ENCODE data around the gene DNM3.

DNM3 gene

DNA sequence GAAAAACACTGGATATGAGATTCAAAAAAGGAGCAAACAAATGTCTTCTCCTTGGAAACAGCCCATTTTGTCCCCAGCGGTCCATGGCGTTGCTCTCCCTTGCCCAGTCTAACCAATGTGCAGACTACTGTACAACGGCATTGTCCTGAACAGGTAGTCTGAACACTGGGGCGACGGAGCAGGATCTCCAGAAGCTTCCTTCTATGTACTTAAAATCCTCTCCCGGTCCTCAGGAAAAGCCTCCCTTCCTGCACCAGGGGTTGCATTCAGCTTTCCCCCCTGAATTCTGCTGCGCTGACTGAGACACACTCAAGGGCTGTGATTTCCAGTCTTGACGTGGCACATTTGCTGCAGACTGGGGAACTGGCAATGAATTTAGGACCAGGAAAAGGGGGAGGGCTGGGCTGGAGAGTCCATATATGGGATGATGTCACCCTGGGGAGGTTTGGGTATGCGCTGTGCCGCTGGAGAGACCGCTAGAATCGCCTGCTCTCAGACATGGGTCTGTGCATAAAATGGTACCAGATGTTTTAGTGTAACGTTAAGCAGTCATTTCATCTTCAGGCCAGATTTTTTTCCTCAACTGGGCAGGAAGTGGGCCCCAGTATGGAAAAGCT is 303.3 kb downstream of the DNM3 start:
- FAIRE-seq (no peak), DNase-seq (ENCODE audit: insufficient read length, low spot score) (no peak)
- no peak for TF ChIP-seq CTCF (IDR thresholded peaks at IDR 0.05; ENCODE audit: insufficient read depth, missing control alignments)

DNA sequence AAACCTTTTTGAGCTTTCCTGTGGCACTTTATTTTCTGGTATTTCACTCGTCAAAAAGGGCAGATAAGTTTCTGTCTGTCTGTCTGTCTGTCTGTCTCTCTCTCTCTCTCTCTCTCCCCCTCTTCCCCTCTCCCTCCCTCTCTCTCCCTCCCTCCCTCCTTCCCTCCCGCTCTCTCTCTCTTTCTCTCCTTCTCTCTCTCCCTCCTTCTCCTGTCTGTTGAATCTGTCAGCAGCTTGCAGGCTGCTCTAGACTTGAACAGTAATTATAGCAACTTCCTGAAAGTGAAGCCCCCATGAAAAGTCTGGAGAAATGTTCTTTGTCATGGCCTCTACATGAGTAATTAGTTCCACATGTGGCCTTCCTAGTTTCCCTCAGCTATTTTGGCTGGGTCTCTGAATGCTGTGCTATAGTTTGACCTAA is 303.9 kb downstream of the DNM3 start:
- no peak for TF ChIP-seq CTCF (IDR thresholded peaks at IDR 0.05; ENCODE audit: insufficient read depth, missing control alignments)
- DNase-seq (ENCODE audit: insufficient read length, low spot score): no peak
- FAIRE-seq: no peak

DNA sequence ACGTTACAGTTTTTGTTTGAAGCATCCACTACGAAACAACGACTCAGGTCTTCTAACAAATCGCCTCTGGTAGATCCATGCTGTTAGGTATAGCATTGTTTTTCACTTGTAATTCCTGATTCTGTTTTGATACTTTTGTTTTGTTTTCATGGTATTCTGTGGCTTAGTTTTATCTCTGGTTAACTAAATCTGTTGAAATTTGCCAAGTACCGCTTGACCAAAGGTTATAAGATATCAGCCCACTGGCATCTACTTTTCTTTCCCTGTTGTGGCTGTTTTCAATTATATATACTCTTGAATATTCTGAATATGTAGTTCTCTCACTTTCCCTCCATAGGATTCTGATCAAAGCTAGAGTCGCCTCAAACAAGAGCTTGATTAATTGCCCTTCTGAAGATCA is 304.4 kb downstream of the DNM3 start:
- no peak for FAIRE-seq
- TF ChIP-seq CTCF (IDR thresholded peaks at IDR 0.05; ENCODE audit: insufficient read depth, missing control alignments): no peak

GRCh38 chr1:172146141-172146850 is 305.0 kb downstream of the DNM3 start:
- TF ChIP-seq CTCF (IDR thresholded peaks at IDR 0.05; ENCODE audit: insufficient read depth, missing control alignments): no peak
- no peak for FAIRE-seq
- no peak for DNase-seq (ENCODE audit: insufficient read length, low spot score)

More for the DNA sequence above, 304.4 kb downstream of the DNM3 start:
- no peak for DNase-seq (ENCODE audit: insufficient read length, low spot score)

- FAIRE-seq: peak; percentile 61
- no peak for TF ChIP-seq CTCF (IDR thresholded peaks at IDR 0.05; ENCODE audit: insufficient read depth, missing control alignments)
- DNase-seq (ENCODE audit: insufficient read length, low spot score): no peak
These were observed 306.2 kb downstream of the DNM3 start for GRCh38 chr1:172147541-172147940.

GRCh38 chr1:172148213-172148612 is 306.9 kb downstream of the DNM3 start:
- DNase-seq (ENCODE audit: insufficient read length, low spot score) (no peak), FAIRE-seq (no peak)
- TF ChIP-seq CTCF (IDR thresholded peaks at IDR 0.05; ENCODE audit: insufficient read depth, missing control alignments): no peak

DNA sequence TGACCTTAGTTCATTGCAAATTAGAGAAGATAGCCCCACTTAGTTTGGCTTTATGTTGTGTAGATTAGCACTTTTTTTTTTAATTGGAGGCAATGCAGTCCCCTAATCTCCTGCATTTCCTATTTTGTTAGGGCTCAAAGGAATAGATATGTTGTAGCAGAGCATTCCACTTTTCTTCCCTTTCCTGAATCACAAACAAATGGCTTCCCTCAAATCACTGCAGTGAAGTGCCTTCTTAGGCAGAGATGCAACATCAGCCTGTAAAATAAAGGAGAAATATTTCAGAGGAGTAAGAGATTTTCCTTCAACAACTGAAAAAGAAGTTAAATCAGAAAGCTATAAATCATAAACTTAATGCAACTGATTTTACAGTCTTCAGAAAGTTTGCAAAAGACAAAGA is 307.4 kb downstream of the DNM3 start:
- FAIRE-seq (no peak), DNase-seq (ENCODE audit: insufficient read length, low spot score) (no peak)
- TF ChIP-seq CTCF (IDR thresholded peaks at IDR 0.05; ENCODE audit: insufficient read depth, missing control alignments): no peak

Data from D721Med (cell line).